CD4-positive, CD25-positive, alpha-beta regulatory T cell (primary cell): ENCODE data around the gene RSPH1. TPM values are rescaled to one million over a fixed set of nuclear protein-coding genes. Genes with fewer than 3 reads are reported as not detected.

ENCODE experiments used
- ATAC-seq, 2 donors: fragments of 150-1000 bp; cut with Tn5 transposase; one replicate each; pipeline ENCODE4 v1.10.0; 2021; ENCODE audit warnings: low read depth in 2 of 2, moderate number of reproducible peaks in 2 of 2, moderate library complexity in 1 of 2
- DNase-seq, 3 donors: peaks; one replicate each; pipeline versions ENCODE4 v3.0.0 to v3.0.0-alpha.2; 2012 to 2022; ENCODE audit warnings: mixed read lengths in 1 of 3
- H3K27ac ChIP-seq: one replicate; pipeline ENCODE4 v1.7.0; 2013; ENCODE audit warnings: mild to moderate bottlenecking, low read length; ENCODE audit not compliant: insufficient read depth, poor library complexity, severe bottlenecking
- H3K27me3 ChIP-seq: one replicate; pipeline ENCODE4 v1.7.0; 2013; ENCODE audit warnings: low read length; ENCODE audit not compliant: control insufficient read depth, insufficient read depth
- H3K36me3 ChIP-seq: one replicate; pipeline ENCODE4 v1.7.0; 2013; ENCODE audit warnings: mild to moderate bottlenecking, low read length, moderate library complexity; ENCODE audit not compliant: control insufficient read depth, insufficient read depth
- H3K4me1 ChIP-seq: 2 replicates; pipeline ENCODE4 v1.7.0; 2013; ENCODE audit warnings: mild to moderate bottlenecking, low read length; ENCODE audit not compliant: insufficient read depth, control insufficient read depth, poor library complexity, severe bottlenecking
- H3K4me3 ChIP-seq: one replicate; pipeline ENCODE4 v1.7.0; 2013; ENCODE audit warnings: low read depth, mild to moderate bottlenecking, low read length, moderate library complexity
- H3K9me3 ChIP-seq, 2 experiments: 1 replicate in 1 of 2; 2 replicates in 1 of 2; pipeline ENCODE4 v1.7.0; 2013; ENCODE audit warnings: low read length in 2 of 2, mild to moderate bottlenecking in 1 of 2, moderate library complexity in 1 of 2; ENCODE audit not compliant: control insufficient read depth in 2 of 2
- H3K27ac Mint-ChIP-seq, 3 donors: one replicate each; pipeline ENCODE4 v1.8.0; 2020 to 2022; ENCODE audit warnings: mild to moderate bottlenecking in 3 of 3, mixed read lengths in 3 of 3, moderate library complexity in 2 of 3
- H3K27me3 Mint-ChIP-seq: one replicate; pipeline ENCODE4 v1.8.0; 2022; ENCODE audit warnings: mild to moderate bottlenecking, mixed read lengths
- H3K36me3 Mint-ChIP-seq: one replicate; pipeline ENCODE4 v1.8.0; 2020; ENCODE audit warnings: mixed read lengths
- H3K4me1 Mint-ChIP-seq, 4 donors: one replicate each; pipeline ENCODE4 v1.8.0; 2020 to 2022; ENCODE audit warnings: mixed read lengths in 4 of 4, mild to moderate bottlenecking in 1 of 4
- H3K4me3 Mint-ChIP-seq, 4 donors: one replicate each; pipeline ENCODE4 v1.8.0; 2020 to 2022; ENCODE audit warnings: mild to moderate bottlenecking in 4 of 4, mixed read lengths in 4 of 4, moderate library complexity in 3 of 4
- H3K9me3 Mint-ChIP-seq, 7 donors: one replicate each; pipeline ENCODE4 v1.8.0; 2020 to 2022; ENCODE audit warnings: mixed read lengths in 7 of 7, mild to moderate bottlenecking in 3 of 7, moderate library complexity in 2 of 7
- polyA plus RNA-seq, 4 donors: library from polyadenylated mRNA; unstranded; fragments of 300-500 nt; fragmentation: Illumina TruSeq; gene quantifications; one replicate each; pipeline ENCODE4 v1.2.3, GENCODE V29; 2021
- total RNA-seq: library from RNA; stranded (reverse); gene quantifications from one replicate; pipeline ENCODE4 v1.2.3, GENCODE V29; 2022

Gene RSPH1
- total and polyA plus RNA-seq, 5 donors from 2014 or later = 0.25 TPM; not detected in 4

DNA sequence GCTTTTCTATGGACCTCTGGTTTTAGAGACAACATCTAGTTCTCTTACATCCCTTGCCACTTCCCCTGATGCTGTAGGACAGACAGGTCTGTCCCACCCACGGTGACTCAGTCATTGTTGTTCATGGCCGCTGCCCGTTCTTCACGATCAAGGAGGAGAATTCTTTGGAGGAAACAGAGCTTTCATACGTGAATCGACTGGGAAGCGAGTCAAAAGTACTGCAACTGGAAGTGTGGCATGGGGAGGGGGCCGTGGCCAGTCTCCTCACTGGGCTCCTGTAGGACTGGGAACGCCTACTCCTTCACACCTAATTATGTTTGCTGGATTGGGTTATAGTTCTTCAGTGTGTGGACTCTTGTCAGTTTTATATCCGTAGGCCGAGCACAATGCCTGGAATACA is 13.2 kb upstream of the RSPH1 start:
- no peak overlapping the region for H3K27ac Mint-ChIP-seq
- Histone ChIP-seq H3K9me3 (no peaks in the 10 kb centered on the region), H3K4me1 (peaks cover 7% of the 10 kb centered on the region), H3K36me3 (no peaks in the 10 kb centered on the region), H3K27me3 (no peaks in the 10 kb centered on the region), H3K4me3 (no peak overlapping the region), H3K27ac (no peak overlapping the region)
- no peak for DNase-seq
- no peaks in the 10 kb centered on the region for H3K36me3 Mint-ChIP-seq
- no peaks in the 10 kb centered on the region for H3K9me3 Mint-ChIP-seq
- H3K4me1 Mint-ChIP-seq = peaks cover 0 to 9% (median 2%) of the 10 kb centered on the region in 4 donors
- ATAC-seq = no peak
- no peak overlapping the region for H3K4me3 Mint-ChIP-seq
- peaks cover 19% of the 10 kb centered on the region for H3K27me3 Mint-ChIP-seq

DNA sequence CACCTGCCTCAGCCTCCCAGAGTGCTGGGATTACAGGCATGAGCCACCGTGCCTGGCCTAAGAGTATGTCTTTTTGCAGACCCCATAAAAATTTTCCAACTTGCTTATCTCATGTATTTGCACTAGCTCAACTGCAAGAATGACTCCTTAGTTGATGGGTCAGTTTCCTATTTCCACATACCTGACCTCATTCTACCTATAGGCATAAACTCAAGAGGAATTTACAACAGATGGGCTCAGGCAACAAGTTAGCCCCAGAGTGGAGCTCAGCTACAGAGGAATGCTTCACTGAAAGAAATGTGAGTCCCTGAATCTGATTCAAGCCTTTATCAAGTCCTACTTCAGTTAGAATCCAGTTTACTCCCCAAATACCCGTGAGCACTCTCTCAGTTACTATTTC is 12.3 kb upstream of the RSPH1 start:
- H3K4me1 Mint-ChIP-seq = peaks cover 0 to 18% (median 5%) of the 10 kb centered on the region in 4 donors
- H3K36me3 ChIP-seq = no peaks in the 10 kb centered on the region
- H3K27ac ChIP-seq = no peak overlapping the region
- no peak overlapping the region for H3K4me3 ChIP-seq
- no peaks in the 10 kb centered on the region for H3K27me3 ChIP-seq
- no peaks in the 10 kb centered on the region for H3K9me3 ChIP-seq
- no peak overlapping the region for H3K27ac Mint-ChIP-seq
- H3K36me3 Mint-ChIP-seq = no peaks in the 10 kb centered on the region
- peaks cover 23% of the 10 kb centered on the region for H3K27me3 Mint-ChIP-seq
- no peak overlapping the region for H3K4me3 Mint-ChIP-seq
- H3K9me3 Mint-ChIP-seq = no peaks in the 10 kb centered on the region
- ATAC-seq (no peak), DNase-seq (no peak)
- H3K4me1 ChIP-seq = peaks cover 10% of the 10 kb centered on the region

DNA sequence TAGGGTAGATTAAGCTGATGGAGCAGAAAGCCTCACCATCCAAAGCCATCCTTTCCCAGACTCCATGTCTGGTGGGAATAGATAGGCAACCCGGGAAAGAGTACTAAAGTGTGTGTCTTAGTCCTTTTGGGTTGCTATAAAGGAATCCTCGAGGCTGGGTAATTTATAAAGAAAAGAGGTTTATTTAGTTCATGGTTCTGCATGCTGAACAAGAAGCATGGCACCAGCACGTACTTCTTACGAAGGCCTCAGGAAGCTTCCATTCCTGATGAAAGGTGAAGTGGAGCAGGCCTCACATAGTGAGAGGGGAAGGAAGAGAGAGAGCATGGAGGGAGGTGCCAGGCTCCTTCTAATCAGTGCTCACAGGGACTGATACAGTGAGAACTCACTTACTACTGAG is 11.4 kb upstream of the RSPH1 start:
- H3K27me3 Mint-ChIP-seq = peaks cover 27% of the 10 kb centered on the region
- H3K36me3 ChIP-seq = no peaks in the 10 kb centered on the region
- H3K27me3 ChIP-seq = no peaks in the 10 kb centered on the region
- peaks cover 5% of the 10 kb centered on the region for H3K4me1 ChIP-seq
- H3K36me3 Mint-ChIP-seq = no peaks in the 10 kb centered on the region
- no peaks in the 10 kb centered on the region for H3K9me3 ChIP-seq
- no peak overlapping the region for H3K4me3 Mint-ChIP-seq
- H3K27ac ChIP-seq = no peak overlapping the region
- H3K27ac Mint-ChIP-seq = peak overlapping the region in 1 of 3 donors; percentile 24
- H3K9me3 Mint-ChIP-seq = no peaks in the 10 kb centered on the region
- H3K4me1 Mint-ChIP-seq = peaks cover 0 to 14% (median 5%) of the 10 kb centered on the region in 4 donors
- no peak for ATAC-seq
- DNase-seq = no peak
- no peak overlapping the region for H3K4me3 ChIP-seq

DNA sequence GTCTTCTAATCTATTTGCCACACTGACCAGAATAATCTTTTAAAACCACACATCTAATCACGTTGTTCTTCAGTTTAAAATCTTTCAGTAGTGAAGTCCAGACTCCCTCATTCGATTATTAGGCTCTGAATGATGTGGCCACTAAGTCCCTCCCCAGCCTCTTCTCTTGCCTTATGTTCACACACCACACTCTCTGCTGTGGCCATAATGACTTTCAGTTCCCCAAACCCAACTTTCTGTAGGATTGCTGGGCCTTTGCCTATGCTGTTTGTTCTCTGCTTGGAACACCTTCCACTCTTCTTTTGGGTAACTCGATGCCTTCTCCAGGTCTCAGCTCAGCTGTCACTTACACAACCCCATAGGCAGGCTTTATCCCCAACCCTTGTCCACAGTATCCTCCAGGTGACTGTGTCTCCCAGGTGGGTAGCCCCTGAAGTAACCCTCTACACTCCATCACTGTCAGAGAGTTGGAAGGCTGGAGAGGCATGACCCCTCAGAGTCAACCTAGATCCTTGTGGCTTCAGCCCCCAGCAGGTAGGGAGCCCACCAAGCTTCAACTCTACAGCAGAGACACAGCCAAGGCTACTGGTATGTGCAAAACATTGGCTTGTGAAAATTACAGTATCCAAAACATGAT is 9.2 kb upstream of the RSPH1 start:
- H3K27ac Mint-ChIP-seq = no peak overlapping the region
- H3K36me3 ChIP-seq = no peaks in the 10 kb centered on the region
- no peaks in the 10 kb centered on the region for H3K9me3 Mint-ChIP-seq
- H3K27me3 ChIP-seq = no peaks in the 10 kb centered on the region
- no peak overlapping the region for H3K4me3 Mint-ChIP-seq
- DNase-seq = no peak
- H3K4me1 Mint-ChIP-seq = peaks cover 0 to 11% (median 5%) of the 10 kb centered on the region in 4 donors
- peaks cover 5% of the 10 kb centered on the region for H3K4me1 ChIP-seq
- H3K27ac ChIP-seq = no peak overlapping the region
- no peak overlapping the region for H3K4me3 ChIP-seq
- H3K36me3 Mint-ChIP-seq = no peaks in the 10 kb centered on the region
- ATAC-seq = no peak
- no peaks in the 10 kb centered on the region for H3K9me3 ChIP-seq
- peaks cover 21% of the 10 kb centered on the region for H3K27me3 Mint-ChIP-seq

DNA sequence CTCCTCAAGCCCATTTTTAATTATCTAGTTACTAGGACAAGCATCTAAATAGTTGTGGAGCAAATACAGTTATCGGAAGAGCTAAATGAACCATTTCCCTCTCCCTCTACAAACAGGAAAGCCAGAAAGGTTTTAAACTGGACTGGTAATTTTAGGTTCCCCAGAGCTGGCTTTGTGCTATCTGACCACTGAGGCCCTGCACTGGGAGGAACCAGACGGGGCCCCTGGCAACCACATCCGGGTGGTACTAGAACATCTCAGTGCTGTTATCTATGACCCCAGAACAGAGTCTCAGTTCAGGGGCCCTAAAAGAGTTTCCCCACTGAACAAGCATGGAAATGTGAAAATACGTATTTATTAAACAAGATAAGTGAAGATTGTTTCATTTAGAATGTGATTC is 7.7 kb upstream of the RSPH1 start:
- no peaks in the 10 kb centered on the region for H3K27me3 ChIP-seq
- Mint-ChIP-seq H3K9me3 (no peaks in the 10 kb centered on the region), H3K27ac (peak overlapping the region in 1 of 3 donors; percentile 6), H3K27me3 (peaks cover 14% of the 10 kb centered on the region), H3K36me3 (no peaks in the 10 kb centered on the region), H3K4me3 (no peak overlapping the region), H3K4me1 (peaks cover 0 to 11% (median 5%) of the 10 kb centered on the region in 4 donors)
- DNase-seq = no peak
- peaks cover 5% of the 10 kb centered on the region for H3K4me1 ChIP-seq
- no peak overlapping the region for H3K4me3 ChIP-seq
- H3K36me3 ChIP-seq = no peaks in the 10 kb centered on the region
- no peaks in the 10 kb centered on the region for H3K9me3 ChIP-seq
- no peak for ATAC-seq
- H3K27ac ChIP-seq = no peak overlapping the region

DNA sequence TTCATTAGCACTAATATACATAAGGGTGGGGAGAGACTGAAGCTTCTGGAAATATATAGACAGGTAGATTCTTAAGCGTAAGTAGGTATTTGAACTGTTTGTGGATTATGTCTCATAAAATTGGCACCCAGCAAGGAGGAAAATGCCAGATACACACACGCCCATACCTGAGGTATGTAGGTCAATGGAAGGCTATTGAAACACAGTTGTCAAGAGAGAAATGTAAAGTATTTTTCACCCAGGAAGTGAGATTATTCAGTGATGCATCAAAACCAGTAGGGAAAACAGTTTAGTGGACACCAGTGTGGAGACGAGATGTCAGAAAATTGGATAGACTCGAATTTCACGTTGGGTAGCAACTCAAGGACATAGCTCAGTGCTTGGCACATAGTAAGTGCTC is 4.7 kb upstream of the RSPH1 start:
- Histone ChIP-seq H3K27me3 (no peaks in the 10 kb centered on the region), H3K4me1 (peaks cover 17% of the 10 kb centered on the region), H3K4me3 (no peak overlapping the region), H3K27ac (no peak overlapping the region), H3K9me3 (no peaks in the 10 kb centered on the region), H3K36me3 (no peaks in the 10 kb centered on the region)
- no peaks in the 10 kb centered on the region for H3K9me3 Mint-ChIP-seq
- no peak overlapping the region for H3K4me3 Mint-ChIP-seq
- no peak for DNase-seq
- peaks cover 0 to 26% (median 12%) of the 10 kb centered on the region in 4 donors for H3K4me1 Mint-ChIP-seq
- H3K27me3 Mint-ChIP-seq = peaks cover 16% of the 10 kb centered on the region
- no peaks in the 10 kb centered on the region for H3K36me3 Mint-ChIP-seq
- ATAC-seq = no peak
- no peak overlapping the region for H3K27ac Mint-ChIP-seq

DNA sequence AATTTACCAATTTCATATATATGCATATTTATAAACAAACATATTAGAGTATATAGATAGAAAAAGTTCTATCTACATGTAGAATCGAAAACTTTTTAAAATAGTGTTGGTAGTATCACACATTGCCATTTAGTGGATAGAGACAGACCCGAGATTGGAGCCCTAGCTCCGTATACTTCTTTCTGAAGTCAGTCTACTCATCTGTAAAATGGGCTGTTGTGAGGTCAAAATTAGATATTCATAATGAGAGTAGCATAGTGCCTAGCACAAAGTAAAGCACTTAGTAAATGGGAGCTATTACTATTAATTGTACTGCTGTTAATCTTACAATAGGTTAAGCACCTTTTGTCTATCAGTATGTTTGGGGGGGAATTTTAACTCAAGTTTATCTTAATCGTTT is 4.2 kb upstream of the RSPH1 start:
- H3K27me3 ChIP-seq = no peaks in the 10 kb centered on the region
- no peaks in the 10 kb centered on the region for H3K9me3 ChIP-seq
- H3K4me3 ChIP-seq = no peak overlapping the region
- DNase-seq (no peak), ATAC-seq (no peak)
- H3K36me3 ChIP-seq = no peaks in the 10 kb centered on the region
- Mint-ChIP-seq H3K4me3 (no peak overlapping the region), H3K27ac (no peak overlapping the region), H3K36me3 (no peaks in the 10 kb centered on the region), H3K4me1 (peaks cover 0 to 26% (median 16%) of the 10 kb centered on the region in 4 donors), H3K9me3 (no peaks in the 10 kb centered on the region), H3K27me3 (peaks cover 17% of the 10 kb centered on the region)
- H3K4me1 ChIP-seq = peaks cover 20% of the 10 kb centered on the region
- no peak overlapping the region for H3K27ac ChIP-seq

DNA sequence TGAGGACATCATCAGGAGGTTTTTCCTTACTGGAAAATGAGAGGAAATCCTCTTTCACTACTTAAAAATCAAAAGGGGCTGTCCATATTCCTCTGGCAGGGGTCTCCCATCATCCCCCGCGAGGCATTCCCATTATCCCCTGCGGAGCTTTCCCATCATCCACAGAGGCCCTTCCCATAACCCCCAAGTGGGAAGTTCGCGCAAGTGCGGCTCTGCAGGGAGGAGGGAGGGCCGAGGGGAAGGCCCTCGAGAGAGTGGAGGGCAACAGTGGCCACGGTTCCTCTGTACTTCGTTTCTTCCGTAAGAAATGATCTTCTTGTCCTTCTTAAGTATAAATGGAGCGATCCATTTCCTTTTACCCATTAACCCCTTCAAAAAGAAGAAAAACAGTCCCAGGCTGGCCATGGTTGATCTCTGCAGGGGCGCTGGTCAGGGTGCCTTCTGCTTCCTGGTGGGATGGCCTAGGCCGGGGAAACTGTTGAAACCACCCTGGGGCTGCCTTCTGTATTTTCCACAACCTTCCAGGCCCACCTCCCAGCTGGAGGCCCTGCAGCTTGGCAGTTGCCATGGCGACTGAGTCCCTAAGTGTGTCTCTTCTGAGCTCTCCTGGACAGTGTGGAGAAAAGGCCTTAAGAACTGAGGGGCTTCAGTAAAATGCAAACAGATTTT is 3.6 kb upstream of the RSPH1 start:
- H3K4me3 Mint-ChIP-seq = peak overlapping the region in 1 of 4 donors; percentile 43
- no peak overlapping the region for H3K27ac Mint-ChIP-seq
- H3K27ac ChIP-seq = no peak overlapping the region
- H3K27me3 Mint-ChIP-seq = peaks cover 17% of the 10 kb centered on the region
- no peak overlapping the region for H3K4me3 ChIP-seq
- DNase-seq (no peak), ATAC-seq (no peak)
- peaks cover 0 to 26% (median 15%) of the 10 kb centered on the region in 4 donors for H3K4me1 Mint-ChIP-seq
- peaks cover 20% of the 10 kb centered on the region for H3K4me1 ChIP-seq
- no peaks in the 10 kb centered on the region for H3K36me3 Mint-ChIP-seq
- H3K27me3 ChIP-seq = no peaks in the 10 kb centered on the region
- H3K9me3 Mint-ChIP-seq = no peaks in the 10 kb centered on the region
- H3K36me3 ChIP-seq = no peaks in the 10 kb centered on the region
- no peaks in the 10 kb centered on the region for H3K9me3 ChIP-seq
